OCI-LY3 (cell line): ENCODE measurements around the gene PAK5.

ENCODE experiments used
- CTCF ChIP-seq: fragments of 200-600, 300-600 bp; sonication (generic); IDR thresholded peaks from 2 replicates; pipeline ENCODE4 v1.5.1; 2014; ENCODE audit warnings: antibody characterized with exemption, low read length, low read depth
- EZH2phosphoT487 ChIP-seq: fragments of 200-600 bp; shearing (Covaris generic); IDR thresholded peaks from 2 replicates; pipeline ENCODE4 v1.6.1; 2018; ENCODE audit warnings: antibody characterized with exemption, mixed run types, low read depth

- no peak for TF ChIP-seq CTCF
- no peak for TF ChIP-seq EZH2phosphoT487
Observed at GRCh38 chr20:9488063-9488462, 350.8 kb downstream of the PAK5 start.
